HCT116 (cell line): ENCODE results near the gene FGD5. TPM values are rescaled to one million over a fixed set of nuclear protein-coding genes. Genes with fewer than 3 reads are reported as not detected.

Experiments used
- ATAC-seq: fragments of 200-7000 bp; cut with Tn5 transposase; 2 replicates; pipeline ENCODE4 v1.9.1; 2020; ENCODE audit warnings: mild to moderate bottlenecking, moderate library complexity
- BruUV-seq: library from RNA; stranded (reverse); fragments of 400-500 nt; replicated peaks from 2 replicates; lab custom pipeline; 2021; lab: Mats Ljungman, UMichigan
- CTCF ChIA-PET: fragments of 300-600 bp; sonication (Branson Sonifier 250); formaldehyde crosslinking; loops from one replicate; lab custom pipeline; 2021; ENCODE audit warnings: antibody characterized with exemption; lab: Charles Lee
- POLR2A ChIA-PET: fragments of 300-600, 350-600 bp; sonication (Branson Sonifier 250); formaldehyde crosslinking; loops from one replicate; lab custom pipeline; 2021; ENCODE audit warnings: antibody characterized with exemption; lab: Charles Lee
- RAD21 ChIA-PET, 2 experiments: fragments of 300-600 bp; sonication (Branson Sonifier 250); formaldehyde crosslinking; loops; one replicate each; lab custom pipeline; 2023; ENCODE audit warnings: low total read pairs in 2 of 2; ENCODE audit not compliant: uncharacterized antibody in 2 of 2, unreplicated experiment in 2 of 2, low non-redundant PET in 1 of 2; lab: Charles Lee
- DNase-seq: peaks from one replicate; pipeline ENCODE4 v3.0.0-alpha.2; 2010; ENCODE audit warnings: low read depth, low spot score
- H2AFZ ChIP-seq: fragments of 200-600 bp; shearing (Covaris generic), sonication (generic); 2 replicates; pipeline ENCODE4 v1.6.1; 2017; ENCODE audit warnings: low read depth, mixed run types, mixed read lengths, antibody characterized with exemption, low read length; ENCODE audit not compliant: poor library complexity, severe bottlenecking
- H3K27ac ChIP-seq: 2 replicates; pipeline ENCODE4 v1.5.1; 2012; ENCODE audit warnings: low read depth, low read length
- H3K27me3 ChIP-seq: fragments of 200-600 bp; sonication (generic); 2 replicates; pipeline ENCODE4 v1.6.1; 2016; ENCODE audit warnings: mixed run types, low read length, mixed read lengths; ENCODE audit not compliant: insufficient read depth
- H3K36me3 ChIP-seq, 2 experiments: fragments of 200-500 bp in 1 of 2; fragments of 200-600 bp in 1 of 2; sonication (Bioruptor generic) in 1 of 2; sonication (generic) in 1 of 2; 2 replicates each; pipeline versions ENCODE4 v1.5.1 to v1.6.1; 2014 to 2016; ENCODE audit warnings: low read length in 2 of 2, inconsistent platforms in 1 of 2, mixed read lengths in 1 of 2, mixed run types in 1 of 2; ENCODE audit not compliant: insufficient read depth in 2 of 2, control insufficient read depth in 1 of 2
- H3K4me1 ChIP-seq, 2 experiments: fragments of 200-600 bp in 1 of 2; sonication (generic) in 1 of 2; 2 replicates each; pipeline versions ENCODE4 v1.5.1 to v1.6.1; 2012 to 2017; ENCODE audit warnings: low read length in 2 of 2, inconsistent platforms in 1 of 2, mild to moderate bottlenecking in 1 of 2, mixed read lengths in 1 of 2, mixed run types in 1 of 2, moderate library complexity in 1 of 2; ENCODE audit not compliant: insufficient read depth in 2 of 2, control insufficient read depth in 1 of 2
- H3K4me2 ChIP-seq: fragments of 200-600 bp; sonication (generic); 2 replicates; pipeline ENCODE4 v1.6.1; 2017; ENCODE audit warnings: mixed run types, low read length, mixed read lengths
- H3K4me3 ChIP-seq, 2 experiments: fragments of 200-600 bp in 1 of 2; sonication (generic) in 1 of 2; replicated peaks in 1 of 2; 2 replicates each; pipeline ENCODE4 v1.5.1; 2011 to 2016; ENCODE audit warnings: low read length in 2 of 2, control low read depth in 1 of 2, low read depth in 1 of 2, mild to moderate bottlenecking in 1 of 2, mixed read lengths in 1 of 2, mixed run types in 1 of 2
- H3K79me2 ChIP-seq: fragments of 200-600 bp; sonication (generic); 2 replicates; pipeline ENCODE4 v1.6.1; 2017; ENCODE audit warnings: mild to moderate bottlenecking, mixed run types, low read length, moderate library complexity, mixed read lengths; ENCODE audit not compliant: insufficient read depth
- H3K9ac ChIP-seq: fragments of 200-600 bp; sonication (generic); 2 replicates; pipeline ENCODE4 v1.6.1; 2016; ENCODE audit warnings: low read length, mixed read lengths
- H3K9me2 ChIP-seq: fragments of 200-600 bp; sonication (generic), shearing (Covaris generic); 2 replicates; pipeline ENCODE4 v1.6.1; 2017; ENCODE audit warnings: mixed run types, mild to moderate bottlenecking, moderate library complexity; ENCODE audit not compliant: insufficient read depth
- H3K9me3 ChIP-seq, 2 experiments: fragments of 200-500 bp in 1 of 2; fragments of 200-600 bp in 1 of 2; sonication (Bioruptor generic) in 1 of 2; sonication (generic) in 1 of 2; 2 replicates each; pipeline ENCODE4 v1.6.1; 2014 to 2017; ENCODE audit warnings: low read length in 2 of 2, mixed read lengths in 2 of 2, inconsistent platforms in 1 of 2, low read depth in 1 of 2, mild to moderate bottlenecking in 1 of 2, mixed run types in 1 of 2, moderate library complexity in 1 of 2; ENCODE audit not compliant: control insufficient read depth in 1 of 2, insufficient read depth in 1 of 2
- H4K20me1 ChIP-seq: fragments of 200-600 bp; sonication (generic), shearing (Covaris generic); 2 replicates; pipeline ENCODE4 v1.6.1; 2017; ENCODE audit warnings: mixed run types, mild to moderate bottlenecking, moderate library complexity; ENCODE audit not compliant: insufficient read depth
- ATF3 ChIP-seq: IDR thresholded peaks from 2 replicates; pipeline ENCODE4 v1.6.1; 2012
- CEBPB ChIP-seq: IDR thresholded peaks from 2 replicates; pipeline ENCODE4 v1.6.1; 2012; ENCODE audit warnings: low read depth
- CTCF ChIP-seq, 3 experiments: fragments of 200-600 bp in 1 of 3; sonication (generic) in 1 of 3; IDR thresholded peaks in 2 of 3; conservative IDR thresholded peaks in 1 of 3; 2 replicates each; pipeline ENCODE4 v1.5.1; 2012 to 2017; ENCODE audit warnings: low read depth in 2 of 3, low read length in 2 of 3, antibody characterized with exemption in 1 of 3, borderline replicate concordance in 1 of 3, control low read depth in 1 of 3, mild to moderate bottlenecking in 1 of 3, mixed read lengths in 1 of 3, mixed run types in 1 of 3, moderate library complexity in 1 of 3; ENCODE audit not compliant: insufficient read depth in 1 of 3
- EGR1 ChIP-seq: IDR thresholded peaks from 2 replicates; pipeline ENCODE4 v1.6.1; 2012; ENCODE audit warnings: low read depth
- ELF1 ChIP-seq: IDR thresholded peaks from 2 replicates; pipeline ENCODE4 v1.6.1; 2012; ENCODE audit warnings: low read depth, borderline replicate concordance
- EZH2phosphoT487 ChIP-seq: fragments of 200-600 bp; IDR thresholded peaks from 2 replicates; pipeline ENCODE4 v1.6.1; 2018; ENCODE audit warnings: antibody characterized with exemption, borderline replicate concordance
- FOSL1 ChIP-seq: IDR thresholded peaks from 2 replicates; pipeline ENCODE4 v1.6.1; 2012; ENCODE audit warnings: low read depth
- JUND ChIP-seq: IDR thresholded peaks from 2 replicates; pipeline ENCODE4 v1.6.1; 2012
- MAX ChIP-seq: IDR thresholded peaks from 2 replicates; pipeline ENCODE4 v1.6.1; 2012
- POLR2A ChIP-seq: IDR thresholded peaks from 2 replicates; pipeline ENCODE4 v1.7.0; 2011; ENCODE audit warnings: borderline replicate concordance; ENCODE audit not compliant: insufficient read depth, insufficient read length; ENCODE audit errors: extremely low read depth
- RAD21 ChIP-seq: IDR thresholded peaks from 2 replicates; pipeline ENCODE4 v1.6.1; 2012; ENCODE audit warnings: low read depth, mild to moderate bottlenecking
- SIN3A ChIP-seq: IDR thresholded peaks from 2 replicates; pipeline ENCODE4 v1.6.1; 2012; ENCODE audit warnings: low read depth
- SP1 ChIP-seq: IDR thresholded peaks from 2 replicates; pipeline ENCODE4 v1.6.1; 2012; ENCODE audit warnings: low read depth
- SRF ChIP-seq: IDR thresholded peaks from 2 replicates; pipeline ENCODE4 v1.6.1; 2012; ENCODE audit warnings: low read depth
- TCF7L2 ChIP-seq: IDR thresholded peaks from 2 replicates; pipeline ENCODE4 v1.7.0; 2011; ENCODE audit warnings: borderline replicate concordance, inconsistent platforms; ENCODE audit not compliant: insufficient read depth, insufficient read length; ENCODE audit errors: extremely low read depth
- YY1 ChIP-seq: IDR thresholded peaks from 2 replicates; pipeline ENCODE4 v1.6.1; 2011; ENCODE audit warnings: low read length, low read depth, moderate library complexity, mild to moderate bottlenecking; ENCODE audit not compliant: insufficient replicate concordance; ENCODE audit errors: extremely low read depth
- ZBTB33 ChIP-seq: IDR thresholded peaks from 2 replicates; pipeline ENCODE4 v1.6.1; 2011; ENCODE audit warnings: mild to moderate bottlenecking, low read length, moderate library complexity; ENCODE audit not compliant: insufficient replicate concordance; ENCODE audit errors: extremely low read depth
- ZFX ChIP-seq: fragments of 450-650 bp; IDR thresholded peaks from 2 replicates; pipeline ENCODE4 v1.6.1; 2017
- ZNF274 ChIP-seq: fragments of 200-500 bp; sonication (Bioruptor generic); IDR thresholded peaks from 2 replicates; pipeline ENCODE4 v1.6.1; 2014; ENCODE audit warnings: mild to moderate bottlenecking, low read depth, low read length, inconsistent platforms
- intact Hi-C: fragments of 100-400 bp; cut with micrococcal nuclease; formaldehyde crosslinking; loops from 2 replicates; pipeline ENCODE4 v1.10.0; 2022
- total RNA-seq: library from RNA; stranded (reverse); gene quantifications from one replicate; pipeline ENCODE4 v1.2.1, GENCODE V29; 2021; ENCODE audit not compliant: unreplicated experiment
- TF ChIP-seq, protein P1 (sequence below): IDR thresholded peaks from 2 replicates; pipeline ENCODE4 v1.6.1; 2012; ENCODE audit warnings: low read depth

Gene FGD5
- total RNA-seq, 1 experiment from 2014 or later = 0.22 TPM

DNA sequence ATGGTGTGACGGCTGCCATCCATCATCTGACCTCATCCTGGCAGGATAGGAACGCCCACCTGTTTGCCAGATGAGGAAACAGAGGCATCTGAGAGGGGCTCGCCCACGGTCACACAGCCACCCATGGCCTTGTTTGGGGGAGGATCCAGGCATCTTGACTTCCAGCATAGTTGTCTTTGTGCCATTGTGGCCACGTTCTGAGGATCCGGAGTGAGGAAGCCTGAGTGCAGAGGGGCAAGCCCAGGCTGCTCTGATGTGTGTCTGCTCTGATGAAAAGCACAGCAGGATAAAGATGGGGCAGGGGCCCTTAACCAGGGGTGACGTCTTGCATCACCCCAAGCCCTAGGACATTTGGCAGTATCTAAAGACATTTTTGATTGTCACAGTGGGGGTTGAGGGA, 58.7 kb downstream of the FGD5 start:
- POLR2A ChIA-PET = no interaction called here
- Histone ChIP-seq H3K9me3 (no peaks in the 10 kb centered on the region), H3K9ac (no peak overlapping the region), H3K27ac (no peak overlapping the region), H3K4me2 (no peak overlapping the region), H3K4me3 (no peak overlapping the region), H3K4me1 (peaks cover 0 to 8% of the 10 kb centered on the region in 2 experiments; a peak in 1 of 4 replicates), H3K27me3 (no peaks in the 10 kb centered on the region), H3K36me3 (no peaks in the 10 kb centered on the region), H3K9me2 (no peaks in the 10 kb centered on the region), H4K20me1 (no peaks in the 10 kb centered on the region), H2AFZ (no peak overlapping the region), H3K79me2 (no peaks in the 10 kb centered on the region)
- intact Hi-C loops = no loop called here
- RAD21 ChIA-PET = no interaction called here
- CTCF ChIA-PET = no interaction called here
- no TSS peak for BruUV-seq
- TF ChIP-seq SRF (no peak), TCF7L2 (no peak), ATF3 (no peak), ZNF274 (no peak), JUND (no peak), MAX (no peak), ZBTB33 (no peak), RAD21 (no peak), SIN3A (no peak), ELF1 (no peak), CEBPB (no peak), SP1 (no peak), YY1 (no peak), EZH2phosphoT487 (no peak), ZFX (no peak), FOSL1 (no peak), CTCF (IDR thresholded peaks at IDR 0.05 in 2 of 3, conservative IDR thresholded peaks at IDR 0.05 in 1 of 3; ENCODE audit: borderline replicate concordance in 1 of 3, insufficient read depth in 1 of 3, low read depth in 2 of 3, low read length in 2 of 3) (no peak), POLR2A (no peak), EGR1 (no peak)
- TF ChIP-seq, protein P1, sequence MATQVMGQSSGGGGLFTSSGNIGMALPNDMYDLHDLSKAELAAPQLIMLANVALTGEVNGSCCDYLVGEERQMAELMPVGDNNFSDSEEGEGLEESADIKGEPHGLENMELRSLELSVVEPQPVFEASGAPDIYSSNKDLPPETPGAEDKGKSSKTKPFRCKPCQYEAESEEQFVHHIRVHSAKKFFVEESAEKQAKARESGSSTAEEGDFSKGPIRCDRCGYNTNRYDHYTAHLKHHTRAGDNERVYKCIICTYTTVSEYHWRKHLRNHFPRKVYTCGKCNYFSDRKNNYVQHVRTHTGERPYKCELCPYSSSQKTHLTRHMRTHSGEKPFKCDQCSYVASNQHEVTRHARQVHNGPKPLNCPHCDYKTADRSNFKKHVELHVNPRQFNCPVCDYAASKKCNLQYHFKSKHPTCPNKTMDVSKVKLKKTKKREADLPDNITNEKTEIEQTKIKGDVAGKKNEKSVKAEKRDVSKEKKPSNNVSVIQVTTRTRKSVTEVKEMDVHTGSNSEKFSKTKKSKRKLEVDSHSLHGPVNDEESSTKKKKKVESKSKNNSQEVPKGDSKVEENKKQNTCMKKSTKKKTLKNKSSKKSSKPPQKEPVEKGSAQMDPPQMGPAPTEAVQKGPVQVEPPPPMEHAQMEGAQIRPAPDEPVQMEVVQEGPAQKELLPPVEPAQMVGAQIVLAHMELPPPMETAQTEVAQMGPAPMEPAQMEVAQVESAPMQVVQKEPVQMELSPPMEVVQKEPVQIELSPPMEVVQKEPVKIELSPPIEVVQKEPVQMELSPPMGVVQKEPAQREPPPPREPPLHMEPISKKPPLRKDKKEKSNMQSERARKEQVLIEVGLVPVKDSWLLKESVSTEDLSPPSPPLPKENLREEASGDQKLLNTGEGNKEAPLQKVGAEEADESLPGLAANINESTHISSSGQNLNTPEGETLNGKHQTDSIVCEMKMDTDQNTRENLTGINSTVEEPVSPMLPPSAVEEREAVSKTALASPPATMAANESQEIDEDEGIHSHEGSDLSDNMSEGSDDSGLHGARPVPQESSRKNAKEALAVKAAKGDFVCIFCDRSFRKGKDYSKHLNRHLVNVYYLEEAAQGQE = no peak
- ATAC-seq (no peak), DNase-seq (no peak)
